Gastroesophageal sphincter (tissue), 3 donors: ENCODE measurements around the gene GCK.

Experiments
- EP300 ChIP-seq: sonication (generic); formaldehyde crosslinking; IDR thresholded peaks from one replicate; pipeline ENCODE4 v1.6.1; 2017; ENCODE audit warnings: antibody characterized with exemption, mild to moderate bottlenecking
- POLR2A ChIP-seq, 2 donors: fragments of 450-650 bp; IDR thresholded peaks; one replicate each; pipeline ENCODE4 v1.6.1; 2017; ENCODE audit warnings: antibody characterized with exemption in 2 of 2, mild to moderate bottlenecking in 2 of 2, moderate library complexity in 1 of 2
- POLR2AphosphoS5 ChIP-seq: sonication (generic); formaldehyde crosslinking; IDR thresholded peaks from one replicate; pipeline ENCODE4 v1.6.1; 2017; ENCODE audit warnings: antibody characterized with exemption
- TF ChIP-seq, protein P1 (sequence below), 4 experiments: fragments of 200-600 bp in 2 of 4; fragments of 450-650 bp in 2 of 4; sonication (generic) in 1 of 4; IDR thresholded peaks; one replicate each; pipeline ENCODE4 v1.5.1; 2017 to 2019; ENCODE audit warnings: antibody characterized with exemption in 4 of 4, mild to moderate bottlenecking in 2 of 4, moderate library complexity in 2 of 4

DNA sequence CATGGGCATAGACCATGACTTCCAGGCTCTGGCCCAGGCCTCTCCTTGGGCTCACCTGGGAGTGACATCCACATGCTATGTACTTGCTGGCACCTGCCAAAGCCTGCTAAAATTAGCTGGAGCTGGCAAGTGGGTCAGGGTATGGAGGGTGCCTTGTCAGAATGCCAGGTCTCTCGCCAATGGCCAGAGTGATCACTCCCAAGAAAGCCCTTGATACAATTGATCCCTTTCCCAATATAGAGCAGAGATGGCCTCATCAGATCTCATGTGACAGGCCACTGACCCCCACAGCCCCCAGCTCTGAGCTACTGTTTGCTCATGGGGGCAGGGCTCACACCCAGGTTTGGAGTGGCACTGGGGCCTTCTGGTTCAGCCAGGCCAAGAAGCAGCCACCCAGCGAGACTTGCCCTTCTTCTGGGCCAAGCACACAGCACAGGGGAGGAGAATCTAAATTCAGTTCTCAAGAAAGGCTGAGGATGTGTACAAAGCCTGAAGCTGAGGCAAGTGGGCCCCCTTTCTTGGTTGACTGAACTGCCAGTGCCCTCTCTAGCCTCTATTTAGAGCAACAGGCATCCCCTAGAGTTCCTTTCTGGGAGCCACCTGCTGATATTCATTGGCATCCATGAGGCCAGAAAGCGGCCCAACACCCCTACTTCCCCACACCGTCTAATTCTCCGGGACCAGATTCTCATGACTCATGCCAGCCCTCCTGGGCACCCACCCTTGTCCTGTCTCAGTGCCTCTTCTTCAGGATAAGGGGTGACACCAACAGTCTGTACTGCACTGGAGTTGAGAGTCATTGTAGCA lies 29.2 kb downstream of the GCK start:
- TF ChIP-seq POLR2A (IDR thresholded peaks at IDR 0.05) (no peak), EP300 (no peak), POLR2AphosphoS5 (no peak)
- TF ChIP-seq, protein P1, sequence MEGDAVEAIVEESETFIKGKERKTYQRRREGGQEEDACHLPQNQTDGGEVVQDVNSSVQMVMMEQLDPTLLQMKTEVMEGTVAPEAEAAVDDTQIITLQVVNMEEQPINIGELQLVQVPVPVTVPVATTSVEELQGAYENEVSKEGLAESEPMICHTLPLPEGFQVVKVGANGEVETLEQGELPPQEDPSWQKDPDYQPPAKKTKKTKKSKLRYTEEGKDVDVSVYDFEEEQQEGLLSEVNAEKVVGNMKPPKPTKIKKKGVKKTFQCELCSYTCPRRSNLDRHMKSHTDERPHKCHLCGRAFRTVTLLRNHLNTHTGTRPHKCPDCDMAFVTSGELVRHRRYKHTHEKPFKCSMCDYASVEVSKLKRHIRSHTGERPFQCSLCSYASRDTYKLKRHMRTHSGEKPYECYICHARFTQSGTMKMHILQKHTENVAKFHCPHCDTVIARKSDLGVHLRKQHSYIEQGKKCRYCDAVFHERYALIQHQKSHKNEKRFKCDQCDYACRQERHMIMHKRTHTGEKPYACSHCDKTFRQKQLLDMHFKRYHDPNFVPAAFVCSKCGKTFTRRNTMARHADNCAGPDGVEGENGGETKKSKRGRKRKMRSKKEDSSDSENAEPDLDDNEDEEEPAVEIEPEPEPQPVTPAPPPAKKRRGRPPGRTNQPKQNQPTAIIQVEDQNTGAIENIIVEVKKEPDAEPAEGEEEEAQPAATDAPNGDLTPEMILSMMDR (IDR thresholded peaks at IDR 0.05), result no peak
